Hematopoietic multipotent progenitor cell (in vitro differentiated cells): Measurements from ENCODE around the gene SLC6A12. TPM values are rescaled to one million over a fixed set of nuclear protein-coding genes. Genes with fewer than 3 reads are reported as not detected.

Experiments used
- DNase-seq, 3 donors: peaks; one replicate each; pipeline ENCODE4 v3.0.0-alpha.2; 2011 to 2015; ENCODE audit warnings: low read depth in 2 of 3, low spot score in 2 of 3
- total RNA-seq: library from RNA; depleted of rRNA; stranded (reverse); fragments of >200 nt; gene quantifications from one replicate; pipeline ENCODE4 v1.2.3, GENCODE V29; 2012

Gene SLC6A12
- total RNA-seq, 1 donor = not detected

- no peak for DNase-seq
These were observed 32.0 kb downstream of the SLC6A12 start for GRCh38 chr12:181921-182320.

GRCh38 chr12:180445-180844 is 33.5 kb downstream of the SLC6A12 start:
- peak in 2 of 3 donors; percentile 60 to 75 for DNase-seq

- no peak for DNase-seq
These were observed 34.1 kb downstream of the SLC6A12 start for GRCh38 chr12:179885-180284.

- no peak for DNase-seq
These were observed 34.6 kb downstream of the SLC6A12 start for GRCh38 chr12:179131-179884.

GRCh38 chr12:178829-179109 is 35.2 kb downstream of the SLC6A12 start:
- no peak for DNase-seq

DNA sequence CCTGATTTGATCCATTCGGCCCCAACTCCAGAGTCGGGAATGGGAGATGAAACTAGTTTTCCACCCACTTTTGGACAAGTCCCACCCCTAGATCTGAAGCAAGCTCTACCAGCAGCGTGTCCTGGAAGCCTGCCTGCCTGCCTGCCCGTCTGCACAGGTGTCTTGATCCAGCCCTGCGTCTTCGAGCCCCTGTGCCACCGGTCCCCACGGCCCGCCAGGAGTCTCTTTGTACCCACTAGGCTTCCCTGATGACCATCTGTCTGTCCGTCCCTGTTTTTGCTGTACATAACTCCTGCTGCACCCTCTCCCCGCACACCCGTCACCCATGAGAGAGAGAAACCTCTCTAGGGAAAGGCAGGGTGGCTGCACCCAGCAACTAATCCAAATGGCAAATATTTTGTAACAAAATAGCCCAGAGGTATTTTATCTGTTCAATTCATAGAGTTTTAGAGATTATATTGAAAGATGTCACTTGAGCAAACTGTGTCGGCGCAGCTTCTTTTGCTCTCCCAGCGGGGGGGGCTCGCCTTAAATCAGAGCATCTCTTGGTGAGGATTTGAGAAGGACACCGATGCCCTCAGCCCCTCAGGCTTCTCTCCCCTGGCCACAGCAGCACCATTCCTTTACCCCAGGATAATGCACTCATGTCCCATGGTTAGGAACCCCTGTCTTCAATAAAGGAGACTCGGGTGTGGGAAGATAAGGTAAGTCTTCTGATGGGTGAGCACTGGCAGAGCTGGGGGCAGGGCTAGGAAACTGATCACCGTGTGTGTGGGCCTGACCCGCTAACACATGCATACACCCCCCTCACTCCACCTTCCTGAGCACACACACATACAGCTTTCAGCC is 35.8 kb downstream of the SLC6A12 start:
- no peak for DNase-seq

DNA sequence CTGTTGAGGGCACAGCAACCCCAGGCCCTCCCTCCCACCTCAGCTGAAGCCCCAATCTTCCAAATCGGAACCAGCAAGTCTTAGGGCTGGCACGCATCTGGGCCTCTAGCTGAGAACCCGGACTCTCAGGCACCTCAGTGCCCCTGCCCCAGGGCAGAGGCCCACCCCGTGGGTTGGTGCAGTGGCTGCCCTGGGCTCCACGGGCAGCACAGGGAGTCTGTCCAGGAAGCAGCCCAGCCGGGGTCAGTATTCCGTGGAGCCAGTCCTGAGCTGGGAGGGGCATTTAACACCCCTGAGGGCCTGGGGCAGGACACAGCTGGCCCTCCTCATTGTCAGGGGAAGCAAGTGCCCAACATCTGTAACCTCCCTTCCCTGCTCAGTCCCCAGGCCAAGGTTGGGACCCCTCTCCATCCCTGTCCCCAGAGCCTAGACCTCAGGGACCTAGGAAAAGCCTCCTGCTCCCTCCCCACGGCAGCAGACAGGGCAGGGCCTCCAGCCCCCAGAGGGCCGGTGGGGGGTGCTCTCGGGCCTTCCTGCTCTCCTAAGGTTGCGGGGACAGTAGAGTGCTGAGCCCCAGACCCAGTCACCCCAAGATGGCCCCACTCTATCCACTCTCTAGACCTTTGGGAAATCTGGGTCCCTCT is 36.5 kb downstream of the SLC6A12 start:
- no peak for DNase-seq

- no peak for DNase-seq
These were observed 37.4 kb downstream of the SLC6A12 start for GRCh38 chr12:176321-177181.

DNA sequence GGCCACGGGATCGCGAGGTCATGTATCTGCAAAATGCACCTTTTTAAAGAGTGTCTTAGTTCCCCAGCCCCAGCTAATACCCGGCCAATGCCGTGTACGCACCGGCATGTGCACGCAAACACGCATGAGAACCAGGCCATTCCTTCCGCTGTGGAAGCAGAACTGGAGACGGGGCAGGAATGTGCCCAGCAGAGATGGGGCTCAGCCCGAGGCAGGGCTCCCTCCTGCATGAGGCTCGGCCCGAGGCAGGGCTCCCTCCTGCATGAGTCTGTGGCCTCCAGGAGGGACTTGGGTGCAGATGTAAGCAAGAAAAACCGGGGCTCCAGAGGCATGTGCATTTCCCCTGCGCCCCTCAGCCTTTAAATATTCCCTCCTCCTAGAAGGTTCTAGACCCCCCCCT is 38.2 kb downstream of the SLC6A12 start:
- no peak for DNase-seq

- no peak for DNase-seq
These were observed 38.7 kb downstream of the SLC6A12 start for GRCh38 chr12:175250-175649.

- DNase-seq = no peak
These were observed 39.4 kb downstream of the SLC6A12 start for GRCh38 chr12:174596-174995.

DNA sequence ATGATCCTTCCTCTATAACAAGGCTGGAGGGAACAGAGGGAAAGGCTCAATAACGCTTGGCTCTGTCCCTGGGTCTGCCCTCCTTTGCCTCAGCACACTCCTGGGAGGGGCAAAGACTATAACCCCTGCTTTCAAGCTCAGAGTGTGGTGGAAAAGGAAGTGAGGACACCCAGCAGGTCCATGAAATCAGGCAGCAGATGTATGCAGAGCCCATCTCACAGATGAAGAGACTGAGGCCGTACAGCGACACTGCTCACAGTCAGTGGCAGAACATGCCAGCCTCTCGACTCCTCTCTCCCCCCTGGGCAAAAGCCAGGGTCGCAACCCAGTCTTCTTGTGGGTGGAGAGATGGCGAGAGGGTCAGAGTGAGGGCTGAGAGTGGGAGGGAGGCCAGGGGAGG is 39.8 kb downstream of the SLC6A12 start:
- no peak for DNase-seq

- peak in 1 of 3 donors; percentile 44 for DNase-seq
These were observed 41.2 kb downstream of the SLC6A12 start for GRCh38 chr12:172732-173161.

DNA sequence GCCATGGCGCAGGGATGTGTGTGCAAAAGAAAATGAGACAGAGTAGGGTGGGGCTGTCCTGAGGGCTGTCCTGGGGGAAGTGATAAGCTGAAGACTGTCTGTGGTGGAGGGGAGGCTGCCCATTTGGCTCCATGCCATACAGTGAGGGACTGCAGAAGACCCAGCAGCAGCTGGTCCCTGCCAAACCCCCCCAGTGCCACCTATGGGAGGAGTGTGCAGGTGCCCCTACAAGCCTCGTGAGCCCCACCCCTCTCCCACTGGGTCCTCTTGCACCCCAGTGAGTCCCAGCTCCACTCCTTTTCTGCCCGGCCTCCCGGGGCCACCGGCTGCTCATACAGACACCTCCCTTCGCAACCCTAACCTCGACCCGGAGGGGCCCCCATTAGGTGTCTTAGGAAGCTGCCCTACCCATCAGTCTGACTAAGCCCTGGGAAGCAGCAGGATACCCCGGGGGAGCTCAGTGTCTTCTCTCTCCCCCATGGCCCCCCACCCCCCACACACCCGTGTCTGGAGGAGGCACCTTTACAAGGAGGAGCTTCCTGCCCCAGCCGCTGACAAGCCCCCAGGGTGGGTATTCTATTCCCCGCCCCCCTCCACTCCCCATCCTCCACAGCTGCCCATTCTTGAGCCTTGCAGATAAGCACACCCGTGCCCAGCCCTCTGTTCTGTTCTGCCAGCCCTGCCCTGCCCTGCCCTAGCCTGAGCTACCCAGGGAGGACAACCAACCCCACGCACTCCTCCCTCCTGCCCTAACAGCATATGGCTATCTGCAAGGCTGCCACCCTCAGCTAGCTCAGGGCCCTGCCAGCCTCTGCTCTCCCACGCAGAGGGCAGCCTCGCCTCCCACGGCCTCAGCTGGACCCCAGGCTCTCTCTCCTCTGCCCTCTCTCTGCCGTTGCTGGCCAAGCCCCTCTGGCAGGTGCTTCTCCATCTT is 41.9 kb downstream of the SLC6A12 start:
- peak in 2 of 3 donors; percentile 45 to 58 for DNase-seq

GRCh38 chr12:171276-171675 is 42.7 kb downstream of the SLC6A12 start:
- no peak for DNase-seq

DNA sequence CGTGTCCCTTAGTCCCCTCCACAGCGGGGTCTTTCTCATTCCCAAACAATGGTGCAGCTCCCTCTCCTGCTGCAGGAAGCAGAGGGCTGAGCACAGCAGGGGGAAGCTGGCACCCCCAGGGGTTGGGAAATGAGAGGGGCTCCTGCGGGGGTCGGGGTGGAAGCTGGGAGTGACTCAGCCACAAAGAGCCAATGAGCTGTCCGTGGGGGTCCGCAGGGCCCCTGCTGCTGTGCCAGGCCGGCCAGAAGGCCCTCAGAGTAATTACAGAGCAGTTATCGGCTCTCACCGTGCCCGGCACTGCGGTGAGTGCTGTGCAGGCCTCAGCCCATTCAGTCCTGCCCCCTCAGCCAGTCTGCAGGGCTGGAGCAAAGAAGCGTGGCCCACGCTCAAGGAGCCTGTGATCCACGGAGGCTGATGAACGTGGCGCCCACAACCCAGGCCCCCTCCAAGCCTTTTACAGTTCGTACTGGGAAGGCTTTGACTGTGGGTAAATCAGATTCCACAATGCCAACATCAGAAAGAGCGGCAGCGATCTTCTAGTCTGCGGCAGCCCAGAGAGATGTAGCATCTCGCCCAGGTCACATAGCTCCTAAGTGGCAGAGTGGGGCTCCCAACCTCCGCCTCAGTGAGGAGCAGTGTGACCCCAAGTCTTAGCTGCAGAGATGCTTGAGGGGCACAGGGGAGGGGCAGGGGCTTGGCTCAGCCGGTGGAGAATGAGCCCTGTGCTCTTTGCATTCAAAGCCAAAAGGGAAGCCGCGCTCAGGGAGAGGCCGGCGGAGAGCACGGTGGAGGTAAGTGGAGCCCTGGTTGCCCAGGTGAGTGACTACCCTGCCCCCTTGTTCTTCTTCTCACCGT is 43.4 kb downstream of the SLC6A12 start:
- no peak for DNase-seq

DNA sequence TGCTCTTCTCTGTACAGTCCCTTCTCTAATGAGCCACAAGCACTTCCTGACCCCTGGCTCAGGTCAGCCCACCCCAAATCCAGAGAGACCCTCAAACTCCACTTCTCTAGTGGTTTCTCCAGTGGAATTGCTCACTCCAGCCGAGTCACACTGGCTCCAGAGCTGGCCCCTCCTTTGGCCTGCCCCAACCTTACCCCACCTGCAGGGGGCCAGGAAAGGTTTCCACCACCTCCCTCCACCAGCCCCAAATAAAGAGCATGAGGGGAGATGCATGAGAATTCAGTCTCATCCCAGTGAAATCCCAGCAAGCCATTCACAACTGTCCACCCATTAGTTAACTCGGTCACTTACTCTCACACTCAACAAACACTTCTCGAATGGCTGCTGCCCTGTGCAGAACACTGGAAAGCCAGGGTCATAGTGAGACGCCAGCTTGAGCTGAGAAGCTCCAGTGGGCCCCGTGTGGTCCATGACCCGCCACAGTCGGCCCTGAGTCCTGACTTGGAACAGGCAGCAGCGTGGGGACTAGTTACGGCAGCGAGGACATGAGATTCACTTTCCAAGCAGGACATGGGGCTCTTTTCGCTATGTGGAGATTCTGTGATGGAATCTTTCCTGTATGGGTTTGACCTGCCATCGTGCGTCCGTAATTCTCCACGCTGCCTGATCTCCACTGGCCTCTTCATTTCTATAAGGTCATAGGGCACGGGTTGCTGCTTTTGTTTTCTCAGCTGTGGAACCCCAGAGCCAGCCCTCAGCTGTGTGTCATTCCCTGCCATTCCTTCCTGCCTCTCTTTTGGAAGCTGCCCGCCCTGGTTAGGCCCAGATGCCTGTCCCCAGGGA is 44.2 kb downstream of the SLC6A12 start:
- DNase-seq = no peak
